Activated T-cell treated with anti-CD3 and anti-CD28 coated beads, Interleukin-2, amount 50 U/mL, for 4 hours (primary cell): ENCODE data around the gene HMGXB3. TPM values are rescaled to one million over a fixed set of nuclear protein-coding genes. Genes with fewer than 3 reads are reported as not detected.

Source experiments
- ATAC-seq, 2 donors: fragments of 200-7000 bp; cut with Tn5 transposase; one replicate each; pipeline ENCODE4 v1.10.0; 2021
- DNase-seq: peaks from one replicate; pipeline ENCODE4 v3.0.0-alpha.2; 2020
- H3K27me3 Mint-ChIP-seq: one replicate; pipeline ENCODE4 v1.8.0; 2021; ENCODE audit warnings: low read depth, mixed read lengths
- H3K36me3 Mint-ChIP-seq: one replicate; pipeline ENCODE4 v1.8.0; 2022; ENCODE audit warnings: mixed read lengths; ENCODE audit not compliant: insufficient read depth
- H3K4me1 Mint-ChIP-seq: one replicate; pipeline ENCODE4 v1.8.0; 2021; ENCODE audit warnings: low read depth, mixed read lengths
- H3K4me3 Mint-ChIP-seq: one replicate; pipeline ENCODE4 v1.8.0; 2021; ENCODE audit warnings: mild to moderate bottlenecking, moderate library complexity, mixed read lengths
- H3K9me3 Mint-ChIP-seq: one replicate; pipeline ENCODE4 v1.8.0; 2021; ENCODE audit warnings: mixed read lengths
- total RNA-seq, 3 donors: library from RNA; stranded (reverse); gene quantifications; one replicate each; pipeline ENCODE4 v1.2.1, GENCODE V29; 2021

Gene HMGXB3
- total RNA-seq, 3 donors from 2014 or later = 46.2 to 49.2 (median 46.4) TPM

DNA sequence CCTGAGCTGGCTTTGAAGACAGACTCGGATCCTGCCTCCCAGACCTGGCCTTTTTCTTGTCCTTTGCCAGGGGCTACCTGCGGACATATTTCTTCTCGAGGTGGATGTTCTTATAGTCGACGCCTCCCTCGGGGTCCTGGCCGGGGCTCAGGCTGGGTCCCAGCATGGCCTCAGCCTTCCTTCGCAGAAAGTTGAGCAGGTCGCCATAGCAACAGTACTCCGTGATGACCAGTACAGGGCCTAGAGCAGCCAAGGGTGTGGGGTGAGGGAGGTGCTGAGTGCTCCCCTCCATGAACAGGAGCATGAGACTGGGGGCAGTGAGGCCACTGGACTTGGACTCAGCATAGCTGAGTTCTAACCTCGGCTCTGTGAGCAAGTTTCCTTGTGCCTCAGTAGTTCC, 59.1 kb downstream of the HMGXB3 start:
- Mint-ChIP-seq H3K9me3 (no peaks in the 10 kb centered on the region), H3K4me1 (no peaks in the 10 kb centered on the region), H3K4me3 (no peak overlapping the region), H3K27me3 (no peaks in the 10 kb centered on the region), H3K36me3 (peaks cover 1% of the 10 kb centered on the region)
- DNase-seq = no peak
- no peak for ATAC-seq

DNA sequence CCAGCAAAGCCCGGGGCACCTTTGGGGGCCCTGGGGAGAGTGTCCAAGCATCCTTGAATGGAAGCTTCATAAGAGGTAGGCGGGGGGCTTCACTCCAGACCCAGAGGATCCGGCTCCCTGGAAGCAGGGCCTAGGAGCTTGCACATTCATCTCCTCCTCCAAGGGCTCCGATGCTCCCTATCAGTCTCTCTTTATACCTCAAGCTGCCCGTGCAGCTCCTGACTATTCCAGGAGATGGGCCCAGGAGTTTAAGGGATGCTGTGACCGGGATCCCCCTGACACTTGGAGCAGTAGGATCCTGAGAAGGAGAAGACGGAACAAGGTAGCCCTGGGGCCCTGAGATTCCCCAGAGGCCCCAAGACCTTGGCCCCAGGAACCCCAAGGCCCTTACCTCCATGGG, 59.9 kb downstream of the HMGXB3 start:
- DNase-seq (no peak), ATAC-seq (no peak)
- peaks cover 1% of the 10 kb centered on the region for H3K36me3 Mint-ChIP-seq
- H3K27me3 Mint-ChIP-seq = no peaks in the 10 kb centered on the region
- no peaks in the 10 kb centered on the region for H3K9me3 Mint-ChIP-seq
- H3K4me3 Mint-ChIP-seq = no peak overlapping the region
- no peaks in the 10 kb centered on the region for H3K4me1 Mint-ChIP-seq

DNA sequence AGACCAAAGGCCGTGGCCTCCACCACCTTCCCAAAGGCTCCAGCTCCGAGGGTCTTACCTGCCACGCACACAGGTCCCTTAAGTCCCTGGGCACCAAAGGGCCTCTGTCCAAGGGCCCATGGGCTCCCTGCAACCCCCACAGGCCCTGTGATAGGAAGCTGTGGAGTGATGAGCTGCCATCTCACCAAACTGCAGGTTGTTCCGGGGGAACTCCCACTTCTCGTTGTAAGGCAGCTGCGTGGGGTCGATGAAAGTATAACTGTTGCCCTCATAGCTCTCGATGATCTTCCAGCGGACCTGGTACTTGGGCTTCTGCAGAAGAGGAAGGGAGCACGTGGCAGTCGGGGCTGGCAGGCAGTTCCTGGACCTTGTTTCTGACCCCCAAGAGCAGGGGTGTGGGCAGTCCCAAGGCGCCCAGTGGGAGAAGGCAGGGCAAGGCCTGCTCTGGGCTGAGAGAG, 61.0 kb downstream of the HMGXB3 start:
- no peak overlapping the region for H3K4me3 Mint-ChIP-seq
- H3K9me3 Mint-ChIP-seq = no peaks in the 10 kb centered on the region
- no peak for DNase-seq
- ATAC-seq = no peak
- H3K4me1 Mint-ChIP-seq = no peaks in the 10 kb centered on the region
- H3K27me3 Mint-ChIP-seq = no peaks in the 10 kb centered on the region
- no peaks in the 10 kb centered on the region for H3K36me3 Mint-ChIP-seq

DNA sequence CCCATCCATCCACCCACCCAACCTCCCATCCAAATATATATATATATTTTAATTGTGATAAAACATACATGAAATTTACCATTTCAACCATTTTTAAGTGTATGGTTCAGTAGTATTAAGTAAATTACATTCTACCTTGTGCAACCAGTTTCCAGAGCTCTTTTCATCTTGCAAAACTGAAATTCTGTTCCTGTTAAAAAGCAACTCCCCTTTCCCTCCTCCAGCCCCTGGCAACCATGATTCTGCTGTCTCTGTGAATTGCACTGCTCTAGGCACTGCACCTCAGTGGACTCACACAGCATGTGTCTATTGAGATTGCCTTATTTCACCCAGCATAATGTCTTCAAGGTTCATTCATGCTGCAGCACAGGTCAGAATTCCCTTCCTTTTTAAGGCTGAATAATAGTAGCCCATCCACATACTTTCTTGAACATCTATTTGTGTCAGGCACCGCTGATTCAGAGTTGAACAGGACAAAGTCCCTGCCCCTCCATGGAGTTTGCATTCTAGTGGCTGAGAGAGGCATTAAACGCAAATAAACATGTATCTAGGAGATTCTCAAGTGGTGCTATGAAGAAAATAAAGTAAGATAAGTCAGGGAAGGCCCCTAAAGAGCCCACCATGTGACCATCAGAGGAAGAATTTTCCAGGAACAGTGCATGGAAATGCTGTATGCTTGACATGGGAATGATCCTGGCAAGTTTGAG, 61.8 kb downstream of the HMGXB3 start:
- Mint-ChIP-seq H3K4me1 (peaks cover 7% of the 10 kb centered on the region), H3K9me3 (no peaks in the 10 kb centered on the region), H3K36me3 (no peaks in the 10 kb centered on the region), H3K4me3 (no peak overlapping the region), H3K27me3 (peaks cover 2% of the 10 kb centered on the region)
- no peak for DNase-seq
- ATAC-seq = no peak

DNA sequence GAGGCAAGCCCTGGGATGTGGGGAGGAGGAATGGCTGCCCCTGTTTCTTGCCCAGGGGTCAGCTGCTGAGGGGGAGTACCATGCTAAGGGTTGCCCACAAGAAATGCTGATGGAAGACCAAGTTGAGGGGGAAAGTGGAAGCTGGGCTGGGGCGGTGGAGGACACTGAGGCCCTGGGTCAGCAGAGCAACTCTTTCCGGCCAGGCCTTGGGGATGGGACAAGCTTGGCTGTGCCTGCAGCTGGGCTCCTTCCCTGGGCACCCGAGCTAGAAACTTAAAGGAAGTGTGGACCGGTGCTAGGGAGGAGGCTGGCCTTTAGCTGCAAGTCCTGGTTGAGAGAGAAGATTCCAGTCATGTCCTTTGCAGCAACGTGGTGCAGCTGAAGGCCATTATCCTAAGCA, 63.1 kb downstream of the HMGXB3 start:
- no peak for DNase-seq
- H3K36me3 Mint-ChIP-seq = no peaks in the 10 kb centered on the region
- peaks cover 7% of the 10 kb centered on the region for H3K4me1 Mint-ChIP-seq
- no peak for ATAC-seq
- no peak overlapping the region for H3K4me3 Mint-ChIP-seq
- peaks cover 2% of the 10 kb centered on the region for H3K27me3 Mint-ChIP-seq
- H3K9me3 Mint-ChIP-seq = no peaks in the 10 kb centered on the region

DNA sequence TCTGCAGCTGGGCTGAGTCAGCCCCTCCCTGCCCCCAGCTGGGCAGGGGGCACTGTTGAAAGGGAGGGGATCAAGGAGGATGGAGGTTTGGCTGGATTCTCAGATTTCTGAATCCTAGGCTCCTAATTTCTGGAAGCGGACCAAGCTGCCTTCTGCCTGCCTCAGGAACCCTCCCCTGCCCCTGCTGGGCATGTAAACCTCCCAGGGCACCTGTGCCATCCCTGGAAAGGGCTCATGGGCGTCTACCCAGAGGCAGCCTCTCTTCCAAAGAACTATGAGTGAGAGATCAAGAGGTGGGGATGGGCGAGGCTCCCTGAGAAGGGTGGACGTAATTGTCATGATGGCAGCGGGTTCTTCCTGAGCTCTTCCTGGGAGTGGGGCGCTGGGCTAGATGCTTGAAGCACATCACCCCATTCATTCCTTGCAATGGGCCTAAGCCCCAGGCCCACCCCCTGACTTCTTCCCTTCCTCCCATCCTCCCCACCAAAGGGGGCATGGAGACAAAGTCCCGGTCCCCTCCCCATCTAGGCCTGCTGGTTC, 64.2 kb downstream of the HMGXB3 start:
- peaks cover 7% of the 10 kb centered on the region for H3K4me1 Mint-ChIP-seq
- no peak for DNase-seq
- no peak overlapping the region for H3K4me3 Mint-ChIP-seq
- no peaks in the 10 kb centered on the region for H3K9me3 Mint-ChIP-seq
- peaks cover 2% of the 10 kb centered on the region for H3K27me3 Mint-ChIP-seq
- H3K36me3 Mint-ChIP-seq = no peaks in the 10 kb centered on the region
- ATAC-seq = no peak

DNA sequence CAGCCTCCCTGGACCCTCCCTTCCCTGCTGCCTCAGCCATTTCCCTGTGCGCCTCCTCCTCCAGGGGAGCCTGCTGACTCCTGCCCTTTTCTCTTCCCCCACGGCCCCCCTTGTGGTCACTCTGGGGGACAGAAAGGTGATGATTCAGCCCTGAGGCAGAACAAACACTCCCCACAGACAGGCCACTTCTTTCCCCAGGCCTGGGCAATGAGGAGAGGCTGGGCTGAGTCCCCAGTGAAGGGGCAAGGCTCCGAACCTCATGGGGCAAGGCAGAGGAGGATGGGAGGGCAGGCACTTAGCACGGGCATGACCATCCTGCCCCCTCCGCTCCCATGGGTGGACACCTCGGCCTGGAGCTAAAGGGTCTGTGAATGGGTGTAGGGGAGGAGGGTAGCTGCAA, 64.8 kb downstream of the HMGXB3 start:
- no peaks in the 10 kb centered on the region for H3K9me3 Mint-ChIP-seq
- DNase-seq (no peak), ATAC-seq (no peak)
- peaks cover 2% of the 10 kb centered on the region for H3K27me3 Mint-ChIP-seq
- H3K4me3 Mint-ChIP-seq = no peak overlapping the region
- H3K4me1 Mint-ChIP-seq = peaks cover 7% of the 10 kb centered on the region
- no peaks in the 10 kb centered on the region for H3K36me3 Mint-ChIP-seq

DNA sequence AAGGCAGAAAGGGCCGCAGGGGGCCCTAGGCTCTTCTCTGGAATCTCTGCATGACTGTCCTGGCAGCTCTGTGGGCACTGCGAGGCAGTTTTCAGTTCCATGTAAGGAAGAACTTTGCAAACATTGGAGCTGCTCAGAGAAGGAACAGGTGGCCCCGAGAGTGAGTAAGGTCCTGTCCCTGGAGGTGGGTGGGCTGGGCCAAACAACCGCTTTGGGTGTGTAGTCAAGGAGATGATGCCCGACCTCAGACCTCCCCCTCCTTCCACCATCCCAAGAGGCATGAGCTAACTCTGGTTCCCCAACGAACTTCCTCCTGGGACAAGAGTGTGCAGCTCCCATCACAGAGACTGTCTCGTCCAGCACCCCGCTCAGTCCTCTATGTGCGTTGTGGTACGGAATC, 65.3 kb downstream of the HMGXB3 start:
- no peak overlapping the region for H3K4me3 Mint-ChIP-seq
- H3K27me3 Mint-ChIP-seq = peaks cover 2% of the 10 kb centered on the region
- DNase-seq (no peak), ATAC-seq (no peak)
- peaks cover 7% of the 10 kb centered on the region for H3K4me1 Mint-ChIP-seq
- H3K36me3 Mint-ChIP-seq = no peaks in the 10 kb centered on the region
- no peaks in the 10 kb centered on the region for H3K9me3 Mint-ChIP-seq

DNA sequence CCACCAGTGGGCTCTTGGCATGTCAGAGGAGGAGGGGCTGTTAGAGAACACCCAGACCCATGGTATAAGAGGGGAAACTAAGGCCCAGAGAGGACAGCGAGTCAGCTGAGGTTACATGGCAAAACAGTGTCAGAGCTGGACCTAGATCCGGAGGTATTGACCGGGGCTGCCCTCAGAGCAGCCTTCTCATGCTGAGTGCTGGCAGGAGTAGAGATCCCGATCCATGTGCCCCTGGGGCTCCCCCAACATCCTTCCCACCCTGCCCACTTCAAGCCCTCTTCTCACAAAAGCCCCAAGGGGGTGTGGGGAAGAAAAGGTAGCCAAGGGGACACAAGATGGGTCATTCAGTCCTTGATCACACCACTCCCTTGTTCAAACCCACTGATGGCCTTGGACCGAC, 65.9 kb downstream of the HMGXB3 start:
- no peak for DNase-seq
- H3K36me3 Mint-ChIP-seq = no peaks in the 10 kb centered on the region
- peaks cover 2% of the 10 kb centered on the region for H3K27me3 Mint-ChIP-seq
- H3K4me1 Mint-ChIP-seq = peaks cover 7% of the 10 kb centered on the region
- no peak for ATAC-seq
- H3K4me3 Mint-ChIP-seq = no peak overlapping the region
- H3K9me3 Mint-ChIP-seq = no peaks in the 10 kb centered on the region

DNA sequence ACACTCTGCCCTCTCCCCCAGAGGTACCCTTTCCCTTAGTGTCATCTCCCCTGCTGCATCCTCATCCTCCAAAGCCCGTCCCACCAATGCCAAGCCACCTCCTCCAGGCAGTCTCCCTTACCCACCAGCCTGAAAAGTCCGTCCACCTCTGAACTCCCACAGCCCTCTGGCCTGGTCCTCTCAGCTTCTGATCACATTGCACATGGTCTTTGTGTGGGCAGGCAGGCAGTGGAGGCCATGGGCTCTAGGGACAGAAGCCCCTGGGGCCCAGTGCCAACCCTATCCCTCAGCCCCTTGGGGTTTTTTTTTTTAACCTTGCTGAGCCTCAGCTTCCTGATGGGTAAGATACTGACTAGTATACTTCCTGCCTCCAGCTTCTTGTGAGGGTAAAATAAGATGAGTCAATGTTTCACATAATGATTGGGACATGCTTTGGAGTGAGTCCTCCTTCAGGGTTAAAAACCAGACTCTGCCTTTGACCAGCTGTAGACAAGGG, 66.4 kb downstream of the HMGXB3 start:
- peaks cover 7% of the 10 kb centered on the region for H3K4me1 Mint-ChIP-seq
- H3K27me3 Mint-ChIP-seq = peaks cover 2% of the 10 kb centered on the region
- H3K4me3 Mint-ChIP-seq = no peak overlapping the region
- no peaks in the 10 kb centered on the region for H3K9me3 Mint-ChIP-seq
- no peaks in the 10 kb centered on the region for H3K36me3 Mint-ChIP-seq
- ATAC-seq (peak; percentile 41 to 65), DNase-seq (no peak)

DNA sequence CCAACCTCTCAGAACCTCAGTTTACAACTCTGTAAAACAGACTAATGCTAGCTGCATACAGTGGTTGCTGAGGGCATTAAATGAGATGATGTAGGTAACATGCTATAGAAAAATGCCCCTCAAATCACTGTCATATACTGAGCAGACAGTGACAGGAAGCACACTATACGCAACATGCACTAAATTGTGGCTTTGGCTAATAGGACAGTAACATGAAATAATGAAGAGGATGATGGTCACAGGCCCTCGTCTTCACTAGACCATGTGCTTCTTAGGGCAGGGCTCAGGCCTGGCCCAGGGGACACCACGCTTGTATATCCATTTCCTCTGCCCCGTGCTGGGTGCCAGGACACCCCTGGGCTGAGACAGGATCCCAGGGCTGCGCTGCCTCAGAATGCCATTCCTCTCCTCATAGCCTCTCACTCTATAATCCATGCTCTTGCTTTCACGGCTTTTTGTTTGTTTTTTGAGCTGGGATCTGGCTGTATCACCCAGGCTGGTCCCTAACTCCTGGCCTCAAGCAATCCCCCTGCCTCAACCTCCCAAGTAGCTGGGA, 66.9 kb downstream of the HMGXB3 start:
- no peak for DNase-seq
- no peak for ATAC-seq
- Mint-ChIP-seq H3K9me3 (no peaks in the 10 kb centered on the region), H3K36me3 (no peaks in the 10 kb centered on the region), H3K4me3 (no peak overlapping the region), H3K4me1 (peaks cover 7% of the 10 kb centered on the region), H3K27me3 (peaks cover 2% of the 10 kb centered on the region)

DNA sequence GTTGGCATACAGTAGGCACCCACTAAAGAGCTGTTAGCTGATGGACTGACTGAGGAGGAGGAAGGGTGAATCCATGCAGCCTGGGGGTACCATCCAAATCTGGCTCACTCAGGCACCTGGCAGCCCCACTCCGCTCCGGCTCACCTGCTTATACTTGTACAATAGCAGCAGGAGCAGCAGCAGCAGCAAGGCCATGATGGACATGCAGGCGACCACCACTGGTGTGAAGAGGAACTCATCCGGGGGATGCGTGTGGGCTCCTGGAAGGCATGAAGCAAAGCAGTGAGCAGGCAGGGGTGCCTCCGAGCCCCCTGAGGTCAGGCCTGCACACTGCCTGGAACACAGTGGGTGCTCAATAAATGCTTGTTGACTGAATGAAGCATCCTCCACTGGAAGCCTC, 67.5 kb downstream of the HMGXB3 start:
- DNase-seq (no peak), ATAC-seq (no peak)
- Mint-ChIP-seq H3K9me3 (no peaks in the 10 kb centered on the region), H3K4me3 (no peak overlapping the region), H3K4me1 (peaks cover 7% of the 10 kb centered on the region), H3K27me3 (peaks cover 2% of the 10 kb centered on the region), H3K36me3 (no peaks in the 10 kb centered on the region)

DNA sequence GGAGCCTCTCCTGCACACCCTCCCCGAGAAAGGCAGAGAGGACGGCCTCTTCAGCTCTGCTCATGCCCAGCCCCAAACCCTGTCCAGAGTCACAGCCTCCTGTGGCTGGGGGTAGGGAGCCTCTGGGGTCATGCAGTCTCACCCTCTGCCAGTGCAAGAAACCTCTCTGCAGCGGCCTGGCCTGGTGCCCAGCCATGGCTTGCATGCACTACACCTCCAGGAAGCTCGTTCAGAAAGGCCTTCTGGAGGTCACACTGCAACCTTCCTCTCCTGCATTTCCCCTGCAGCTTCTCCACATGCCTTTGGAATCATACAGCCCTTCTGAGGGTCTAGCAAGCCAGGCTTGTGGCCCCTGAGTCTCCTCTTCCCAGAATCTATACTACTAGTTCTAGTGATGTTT, 67.9 kb downstream of the HMGXB3 start:
- Mint-ChIP-seq H3K4me1 (peaks cover 7% of the 10 kb centered on the region), H3K4me3 (no peak overlapping the region), H3K9me3 (no peaks in the 10 kb centered on the region), H3K27me3 (peaks cover 2% of the 10 kb centered on the region), H3K36me3 (no peaks in the 10 kb centered on the region)
- DNase-seq (no peak), ATAC-seq (no peak)

DNA sequence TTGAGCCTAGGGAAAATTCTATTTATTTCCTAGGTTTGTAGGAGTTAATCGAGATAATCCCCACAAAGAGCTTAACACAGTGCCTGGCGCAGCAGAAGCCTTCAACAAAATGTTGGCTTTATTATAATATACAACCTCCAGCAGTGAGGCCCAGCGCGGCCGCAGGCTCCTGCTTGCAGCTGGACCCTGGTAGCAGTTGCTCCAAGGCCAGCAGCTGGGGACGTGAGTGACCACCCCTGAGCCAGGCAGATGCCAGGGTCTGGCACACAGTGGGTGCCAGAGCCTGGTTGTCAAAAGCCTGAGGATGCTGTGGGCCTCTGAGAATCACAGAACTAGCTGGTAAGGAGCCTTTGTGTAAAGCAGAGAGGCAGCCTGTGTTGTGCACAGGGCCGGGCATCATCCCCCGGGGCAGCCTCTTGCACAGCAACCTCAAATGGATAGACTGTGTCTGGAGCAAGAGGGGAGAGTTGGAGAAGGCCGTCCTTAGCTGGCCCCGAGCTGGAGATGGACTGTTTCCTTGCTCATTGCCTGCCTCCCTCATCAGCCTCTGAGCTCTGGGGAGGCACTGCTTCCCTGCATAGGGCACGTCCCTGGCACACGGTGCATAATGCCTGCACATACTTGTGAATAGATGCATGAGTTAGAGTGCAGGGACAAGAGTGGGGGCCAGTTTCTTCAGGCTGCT, 68.6 kb downstream of the HMGXB3 start:
- no peak for ATAC-seq
- DNase-seq = no peak

More for the DNA sequence above, 68.6 kb downstream of the HMGXB3 start:
- H3K36me3 Mint-ChIP-seq = no peaks in the 10 kb centered on the region
- no peak overlapping the region for H3K4me3 Mint-ChIP-seq
- peaks cover 7% of the 10 kb centered on the region for H3K4me1 Mint-ChIP-seq
- H3K27me3 Mint-ChIP-seq = peaks cover 2% of the 10 kb centered on the region
- no peaks in the 10 kb centered on the region for H3K9me3 Mint-ChIP-seq
